Measurements from ENCODE around the gene CHST8. TPM values are rescaled to one million over a fixed set of nuclear protein-coding genes. Genes with fewer than 3 reads are reported as not detected.

The CHST8 gene
- total and polyA plus RNA-seq, 4 donors = 0.05 to 0.07 TPM; not detected in 2

DNA sequence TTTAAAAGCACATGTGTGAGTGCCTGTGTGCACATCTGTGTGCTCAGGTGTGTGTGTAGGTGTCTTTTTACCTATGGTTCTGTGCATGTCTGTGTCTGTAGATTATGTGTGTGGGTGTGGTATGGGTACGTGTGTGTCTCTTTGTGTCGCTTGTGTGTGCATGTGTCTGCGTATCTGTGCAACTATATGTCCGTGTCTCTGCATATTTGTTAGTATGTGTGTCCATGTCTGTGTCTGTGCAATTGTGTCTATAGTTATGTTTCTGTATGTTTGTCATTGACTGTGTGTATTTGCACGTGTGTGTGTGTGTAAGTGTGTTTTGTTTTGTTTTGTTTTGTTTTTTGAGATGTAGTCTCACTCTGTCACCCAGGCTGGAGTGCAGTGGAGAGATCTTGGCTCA, 167.6 kb downstream of the CHST8 start:
- Histone ChIP-seq H3K4me3 (ENCODE audit: low read depth in 1 of 3, low read length in 3 of 3) (no peak overlapping the region), H3K27me3 (ENCODE audit: control insufficient read depth in 4 of 4, insufficient read depth in 4 of 4, low read length in 3 of 4) (peaks cover 0 to 6% (median 0%) of the 10 kb centered on the region in 4 donors), H3K27ac (ENCODE audit: low read depth in 1 of 2, low read length in 2 of 2) (no peak overlapping the region), H3K9ac (ENCODE audit: low read depth in 1 of 2, low read length in 2 of 2) (no peak overlapping the region), H3K9me3 (ENCODE audit: control insufficient read depth in 4 of 4, low read length in 3 of 4) (no peaks in the 10 kb centered on the region), H3K36me3 (ENCODE audit: control insufficient read depth in 4 of 4, insufficient read depth in 3 of 4, low read depth in 1 of 4, low read length in 3 of 4) (no peaks in the 10 kb centered on the region), H3K4me1 (ENCODE audit: control insufficient read depth in 4 of 4, insufficient read depth in 4 of 4, low read length in 3 of 4) (peaks cover 0 to under 1% (median under 1%) of the 10 kb centered on the region in 4 donors)
- TF ChIP-seq GABPA (IDR thresholded peaks at IDR 0.05 in 1 of 2, conservative IDR thresholded peaks at IDR 0.05 in 1 of 2) (no peak), JUND (IDR thresholded peaks at IDR 0.05) (no peak), TAF1 (conservative IDR thresholded peaks at IDR 0.05) (no peak), FOXA1 (IDR thresholded peaks at IDR 0.05) (no peak), EGR1 (IDR thresholded peaks at IDR 0.05; ENCODE audit: low read depth in 2 of 2) (no peak), HNF4A (conservative IDR thresholded peaks at IDR 0.05) (no peak), RAD21 (IDR thresholded peaks at IDR 0.05) (no peak), YY1 (IDR thresholded peaks at IDR 0.05) (no peak), RXRA (IDR thresholded peaks at IDR 0.05) (no peak)
- TF ChIP-seq, protein P1, sequence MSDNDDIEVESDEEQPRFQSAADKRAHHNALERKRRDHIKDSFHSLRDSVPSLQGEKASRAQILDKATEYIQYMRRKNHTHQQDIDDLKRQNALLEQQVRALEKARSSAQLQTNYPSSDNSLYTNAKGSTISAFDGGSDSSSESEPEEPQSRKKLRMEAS (IDR thresholded peaks at IDR 0.05) = no peak
- TF ChIP-seq, protein P2, sequence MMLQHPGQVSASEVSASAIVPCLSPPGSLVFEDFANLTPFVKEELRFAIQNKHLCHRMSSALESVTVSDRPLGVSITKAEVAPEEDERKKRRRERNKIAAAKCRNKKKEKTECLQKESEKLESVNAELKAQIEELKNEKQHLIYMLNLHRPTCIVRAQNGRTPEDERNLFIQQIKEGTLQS (IDR thresholded peaks at IDR 0.05) = no peak
- TF ChIP-seq, protein P3, sequence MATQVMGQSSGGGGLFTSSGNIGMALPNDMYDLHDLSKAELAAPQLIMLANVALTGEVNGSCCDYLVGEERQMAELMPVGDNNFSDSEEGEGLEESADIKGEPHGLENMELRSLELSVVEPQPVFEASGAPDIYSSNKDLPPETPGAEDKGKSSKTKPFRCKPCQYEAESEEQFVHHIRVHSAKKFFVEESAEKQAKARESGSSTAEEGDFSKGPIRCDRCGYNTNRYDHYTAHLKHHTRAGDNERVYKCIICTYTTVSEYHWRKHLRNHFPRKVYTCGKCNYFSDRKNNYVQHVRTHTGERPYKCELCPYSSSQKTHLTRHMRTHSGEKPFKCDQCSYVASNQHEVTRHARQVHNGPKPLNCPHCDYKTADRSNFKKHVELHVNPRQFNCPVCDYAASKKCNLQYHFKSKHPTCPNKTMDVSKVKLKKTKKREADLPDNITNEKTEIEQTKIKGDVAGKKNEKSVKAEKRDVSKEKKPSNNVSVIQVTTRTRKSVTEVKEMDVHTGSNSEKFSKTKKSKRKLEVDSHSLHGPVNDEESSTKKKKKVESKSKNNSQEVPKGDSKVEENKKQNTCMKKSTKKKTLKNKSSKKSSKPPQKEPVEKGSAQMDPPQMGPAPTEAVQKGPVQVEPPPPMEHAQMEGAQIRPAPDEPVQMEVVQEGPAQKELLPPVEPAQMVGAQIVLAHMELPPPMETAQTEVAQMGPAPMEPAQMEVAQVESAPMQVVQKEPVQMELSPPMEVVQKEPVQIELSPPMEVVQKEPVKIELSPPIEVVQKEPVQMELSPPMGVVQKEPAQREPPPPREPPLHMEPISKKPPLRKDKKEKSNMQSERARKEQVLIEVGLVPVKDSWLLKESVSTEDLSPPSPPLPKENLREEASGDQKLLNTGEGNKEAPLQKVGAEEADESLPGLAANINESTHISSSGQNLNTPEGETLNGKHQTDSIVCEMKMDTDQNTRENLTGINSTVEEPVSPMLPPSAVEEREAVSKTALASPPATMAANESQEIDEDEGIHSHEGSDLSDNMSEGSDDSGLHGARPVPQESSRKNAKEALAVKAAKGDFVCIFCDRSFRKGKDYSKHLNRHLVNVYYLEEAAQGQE (IDR thresholded peaks at IDR 0.05) = no peak
- TF ChIP-seq, protein P4, sequence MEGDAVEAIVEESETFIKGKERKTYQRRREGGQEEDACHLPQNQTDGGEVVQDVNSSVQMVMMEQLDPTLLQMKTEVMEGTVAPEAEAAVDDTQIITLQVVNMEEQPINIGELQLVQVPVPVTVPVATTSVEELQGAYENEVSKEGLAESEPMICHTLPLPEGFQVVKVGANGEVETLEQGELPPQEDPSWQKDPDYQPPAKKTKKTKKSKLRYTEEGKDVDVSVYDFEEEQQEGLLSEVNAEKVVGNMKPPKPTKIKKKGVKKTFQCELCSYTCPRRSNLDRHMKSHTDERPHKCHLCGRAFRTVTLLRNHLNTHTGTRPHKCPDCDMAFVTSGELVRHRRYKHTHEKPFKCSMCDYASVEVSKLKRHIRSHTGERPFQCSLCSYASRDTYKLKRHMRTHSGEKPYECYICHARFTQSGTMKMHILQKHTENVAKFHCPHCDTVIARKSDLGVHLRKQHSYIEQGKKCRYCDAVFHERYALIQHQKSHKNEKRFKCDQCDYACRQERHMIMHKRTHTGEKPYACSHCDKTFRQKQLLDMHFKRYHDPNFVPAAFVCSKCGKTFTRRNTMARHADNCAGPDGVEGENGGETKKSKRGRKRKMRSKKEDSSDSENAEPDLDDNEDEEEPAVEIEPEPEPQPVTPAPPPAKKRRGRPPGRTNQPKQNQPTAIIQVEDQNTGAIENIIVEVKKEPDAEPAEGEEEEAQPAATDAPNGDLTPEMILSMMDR (IDR thresholded peaks at IDR 0.05; ENCODE audit: low read depth, low read length, missing input control) = no peak
- 80% methylated on average over 5 of the region's 5 CpGs for WGBS
- DNase-seq (ENCODE audit: low spot score) = no peak

DNA sequence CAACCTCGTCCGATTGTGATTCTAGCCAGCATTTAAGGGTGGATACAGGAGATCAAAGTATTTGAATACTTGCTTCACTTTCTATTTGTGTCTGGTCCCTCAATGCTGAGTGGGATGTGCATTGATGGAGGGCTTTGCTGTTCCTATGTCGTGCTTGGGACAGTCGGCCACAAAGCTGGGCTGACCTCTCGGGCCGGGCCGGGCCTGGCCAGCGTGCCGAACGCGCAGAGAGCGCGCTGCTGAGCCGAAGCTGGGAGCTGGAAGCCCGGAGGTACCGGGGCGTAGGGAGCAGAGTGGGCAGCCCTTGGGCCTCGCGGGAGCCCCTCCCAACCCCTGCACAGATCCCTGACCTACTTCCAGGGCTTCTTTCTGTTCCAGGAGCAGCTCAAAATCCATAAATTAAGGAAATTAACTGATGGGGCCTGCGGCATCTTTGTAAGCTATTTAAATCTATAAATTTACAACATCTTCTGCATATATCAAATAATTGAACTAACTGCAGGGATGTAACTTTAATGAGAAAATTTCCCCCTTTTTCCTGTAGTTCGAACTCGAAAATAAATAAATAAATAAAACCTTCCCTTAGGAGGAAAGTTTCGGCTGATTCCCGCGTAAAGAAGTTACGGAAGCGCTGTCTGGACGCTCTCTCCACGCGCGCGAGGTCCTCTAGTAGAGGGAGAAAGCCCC, 173.1 kb downstream of the CHST8 start:
- Histone ChIP-seq H3K27me3 (ENCODE audit: control insufficient read depth in 4 of 4, insufficient read depth in 4 of 4, low read length in 3 of 4) (peaks cover 0 to 10% (median 0%) of the 10 kb centered on the region in 4 donors), H3K4me1 (ENCODE audit: control insufficient read depth in 4 of 4, insufficient read depth in 4 of 4, low read length in 3 of 4) (peaks cover 4 to 17% (median 8%) of the 10 kb centered on the region in 4 donors), H3K9ac (ENCODE audit: low read depth in 1 of 2, low read length in 2 of 2) (peak overlapping the region in 1 of 2 donors; percentile 36), H3K9me3 (ENCODE audit: control insufficient read depth in 4 of 4, low read length in 3 of 4) (no peaks in the 10 kb centered on the region), H3K36me3 (ENCODE audit: control insufficient read depth in 4 of 4, insufficient read depth in 3 of 4, low read depth in 1 of 4, low read length in 3 of 4) (no peaks in the 10 kb centered on the region), H3K4me3 (ENCODE audit: low read depth in 1 of 3, low read length in 3 of 3) (peak overlapping the region in 2 of 3 donors; percentile 24 to 77), H3K27ac (ENCODE audit: low read depth in 1 of 2, low read length in 2 of 2) (peak overlapping the region; percentile 88 to 94)
- WGBS = 14% methylated on average over 32 of the region's 32 CpGs
- DNase-seq (ENCODE audit: low spot score) = no peak
- TF ChIP-seq FOXA1 (IDR thresholded peaks at IDR 0.05) (no peak), TAF1 (conservative IDR thresholded peaks at IDR 0.05) (no peak), RAD21 (IDR thresholded peaks at IDR 0.05) (no peak), HNF4A (conservative IDR thresholded peaks at IDR 0.05) (no peak), HNF4G (IDR thresholded peaks at IDR 0.05) (no peak)
- TF ChIP-seq, protein P3 (IDR thresholded peaks at IDR 0.05) = no peak
